HG02885 (cell line): ENCODE measurements around the gene WDFY4.

Experiments
- ATAC-seq: cut with Tn5 transposase; IDR thresholded peaks from one replicate; pipeline ENCODE4 v1.9.1; 2021; ENCODE audit warnings: mild to moderate bottlenecking; ENCODE audit not compliant: unreplicated experiment, poor library complexity

The WDFY4 gene

GRCh38 chr10:48653944-48654698, 30.6 kb upstream of the WDFY4 start:
- no peak for ATAC-seq

GRCh38 chr10:48655411-48656240, 29.0 kb upstream of the WDFY4 start:
- ATAC-seq = peak; percentile 1

DNA sequence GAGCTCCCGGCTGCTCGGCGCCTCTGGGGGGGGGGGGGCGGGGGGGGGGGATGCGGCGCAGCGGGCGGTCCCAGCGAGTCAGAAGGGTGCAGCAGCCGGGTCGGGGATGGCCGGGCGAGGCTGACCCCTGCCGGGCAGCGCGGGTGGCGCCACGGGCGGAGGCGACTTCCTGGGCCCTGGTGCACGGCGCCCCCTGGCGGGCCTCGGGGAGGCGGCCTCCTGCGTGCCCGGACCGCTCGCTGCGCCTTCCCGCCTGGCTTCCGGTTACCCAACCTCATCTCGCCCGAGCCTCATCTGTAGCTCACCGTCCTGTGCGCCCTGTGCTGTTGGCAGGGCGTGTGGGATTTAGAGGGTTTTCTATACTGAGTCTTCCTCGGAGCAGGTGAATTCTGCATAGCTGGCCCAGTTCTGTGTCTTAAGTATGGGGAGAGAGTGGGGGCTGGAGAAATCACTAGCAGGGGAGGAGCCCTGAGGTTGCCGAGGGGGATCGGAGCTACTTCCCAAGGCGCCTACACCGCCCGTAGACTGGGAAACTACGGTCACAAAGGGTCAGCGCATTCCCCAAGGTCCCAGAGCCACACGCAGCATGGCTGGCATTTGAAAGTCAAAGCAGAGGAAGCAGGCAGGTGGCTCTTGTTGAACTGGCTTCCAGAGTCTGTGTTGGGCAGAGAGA, 28.3 kb upstream of the WDFY4 start:
- peak; percentile 92 for ATAC-seq

DNA sequence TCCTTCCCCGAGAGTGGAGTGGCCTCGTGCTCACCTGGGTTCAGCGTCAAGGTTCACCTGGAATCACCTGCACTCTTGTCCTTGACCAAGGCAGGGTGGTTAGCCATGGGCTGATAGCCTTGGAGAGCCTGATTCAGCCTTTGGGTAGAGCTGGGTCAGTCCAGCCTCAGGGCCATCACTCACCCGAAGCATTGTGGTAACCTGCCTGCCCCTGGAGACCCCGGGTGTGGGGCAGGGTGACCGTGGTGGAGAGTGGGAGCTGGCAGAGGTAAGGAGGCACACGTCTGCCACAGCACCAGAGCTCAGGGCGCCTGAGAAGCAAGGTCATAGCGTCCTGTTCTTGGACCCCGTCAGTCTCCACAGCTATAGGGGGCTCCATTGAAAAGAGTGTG, 27.8 kb upstream of the WDFY4 start:
- no peak for ATAC-seq

DNA sequence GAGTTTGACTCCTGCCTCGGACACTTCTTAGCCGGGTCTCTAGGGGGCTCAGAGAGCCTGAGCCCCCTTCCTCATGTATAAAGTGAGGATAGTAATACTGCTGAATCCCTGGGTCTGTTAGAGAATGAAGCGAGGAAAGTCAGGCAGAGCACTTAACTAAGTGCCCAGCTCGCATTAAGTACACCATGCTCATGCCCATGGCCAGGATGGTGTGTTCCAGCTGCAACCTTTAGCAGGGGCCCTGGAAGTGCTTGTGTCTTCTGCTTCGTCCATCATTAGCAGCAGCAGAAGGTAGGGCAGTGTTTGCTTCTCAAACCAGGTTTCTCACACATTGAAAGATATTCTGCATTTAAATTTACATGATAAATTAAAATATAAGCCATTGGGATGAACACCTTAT, 27.3 kb upstream of the WDFY4 start:
- no peak for ATAC-seq

- no peak for ATAC-seq
Observed at GRCh38 chr10:48658243-48658974, 26.3 kb upstream of the WDFY4 start.

GRCh38 chr10:48658975-48659269, 25.8 kb upstream of the WDFY4 start:
- no peak for ATAC-seq

DNA sequence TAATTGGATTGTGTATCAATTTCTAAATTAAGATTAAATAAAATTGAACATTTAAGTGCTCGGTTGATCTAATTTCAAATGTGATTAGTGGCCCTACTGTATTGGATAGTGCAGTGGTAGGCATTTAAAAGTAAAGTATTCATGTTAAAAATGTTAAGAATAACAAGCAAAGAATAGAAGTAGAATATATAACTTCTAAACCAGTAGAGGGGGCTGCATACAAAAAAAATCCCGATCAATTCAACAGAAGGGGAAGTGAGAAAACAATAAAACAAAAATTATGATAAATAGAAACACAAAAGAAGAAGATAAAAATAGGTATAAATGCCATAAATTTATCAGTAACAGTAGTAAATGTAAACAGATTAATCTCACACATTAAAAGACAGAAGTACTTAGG, 24.9 kb upstream of the WDFY4 start:
- ATAC-seq = no peak

DNA sequence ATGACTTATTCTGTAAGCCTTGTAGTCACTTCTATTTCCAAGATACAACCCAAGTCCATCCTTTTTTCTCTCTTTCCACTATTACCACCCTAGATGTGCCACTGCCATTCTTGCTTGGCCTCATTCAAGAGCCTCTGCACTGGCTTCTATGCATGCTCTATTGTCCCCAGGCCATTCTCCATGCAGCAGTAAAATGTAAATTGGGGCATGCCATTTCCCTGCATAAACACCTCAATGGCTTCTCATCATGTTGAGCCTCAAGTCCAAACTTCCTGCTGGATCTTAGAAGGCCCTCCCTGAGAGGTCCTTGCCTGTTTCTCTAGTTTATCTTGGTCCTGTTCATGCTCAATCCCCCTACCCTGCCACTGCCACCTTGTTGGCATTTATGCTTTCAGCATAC, 23.2 kb upstream of the WDFY4 start:
- ATAC-seq = no peak

DNA sequence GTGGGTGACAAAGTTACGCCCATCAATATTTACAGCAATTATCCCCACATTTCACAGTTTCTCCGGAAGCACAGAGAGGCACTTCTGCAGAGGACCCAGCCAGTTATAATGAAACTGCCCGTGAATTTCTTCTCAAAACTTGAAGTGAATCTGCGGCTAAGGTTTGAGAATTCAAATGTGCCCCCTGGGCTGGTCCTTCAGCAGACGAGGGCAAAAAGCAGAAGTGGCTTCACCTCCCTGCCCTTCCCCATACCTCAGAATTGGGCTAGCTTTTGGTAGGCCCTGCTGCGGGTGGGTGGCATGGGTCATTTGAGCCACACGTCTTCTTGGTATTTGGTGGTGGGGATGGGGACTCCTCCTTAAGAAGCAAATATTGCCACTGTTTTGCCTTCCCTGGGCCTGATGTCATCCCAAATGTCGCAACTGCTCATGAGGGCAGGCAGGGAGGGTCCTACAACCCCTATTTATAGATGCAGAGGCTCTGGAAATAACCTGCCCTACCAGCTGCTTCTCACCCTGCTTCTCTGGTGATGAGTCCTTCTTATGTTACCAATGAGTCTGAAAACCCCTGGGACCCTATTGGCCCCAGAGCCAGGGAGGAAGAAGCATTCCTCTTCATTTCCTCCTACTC, 16.6 kb upstream of the WDFY4 start:
- peak; percentile 33 for ATAC-seq

- ATAC-seq = peak; percentile 73
Observed at GRCh38 chr10:48670978-48671913, 13.4 kb upstream of the WDFY4 start.

- peak; percentile 51 for ATAC-seq
Observed at GRCh38 chr10:48671914-48672595, 12.6 kb upstream of the WDFY4 start.

DNA sequence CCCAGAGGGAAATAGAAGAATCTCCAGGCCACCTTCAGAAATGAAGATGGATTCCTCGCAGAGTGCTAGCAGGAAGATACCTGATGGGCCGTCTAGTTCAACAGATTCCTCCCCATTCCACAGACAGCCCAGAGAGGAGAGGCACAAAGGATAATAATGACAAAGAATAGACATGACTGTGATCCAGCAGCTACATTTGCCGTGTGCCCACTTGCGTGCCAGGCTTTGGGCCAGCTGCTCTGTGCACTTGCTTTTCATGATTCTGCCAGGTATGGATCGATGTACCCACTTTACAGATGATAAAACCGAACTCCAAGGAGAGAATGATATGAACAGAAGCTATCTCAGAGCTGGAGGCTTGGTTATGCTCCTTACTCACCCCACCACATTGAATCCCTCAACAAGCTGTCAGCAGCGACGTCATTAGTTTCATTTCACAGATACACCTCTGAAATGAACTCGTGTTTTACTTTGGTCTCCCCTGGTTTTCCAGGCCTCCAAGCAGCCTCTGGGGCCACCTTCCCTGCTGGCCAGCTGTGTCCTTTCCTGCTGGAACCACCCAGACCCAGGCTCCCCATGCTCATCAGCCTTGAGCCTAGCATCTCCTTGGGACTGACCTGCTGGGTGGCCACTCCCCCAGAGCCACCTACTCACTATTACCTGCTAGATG, 11.9 kb upstream of the WDFY4 start:
- ATAC-seq = peak; percentile 29

DNA sequence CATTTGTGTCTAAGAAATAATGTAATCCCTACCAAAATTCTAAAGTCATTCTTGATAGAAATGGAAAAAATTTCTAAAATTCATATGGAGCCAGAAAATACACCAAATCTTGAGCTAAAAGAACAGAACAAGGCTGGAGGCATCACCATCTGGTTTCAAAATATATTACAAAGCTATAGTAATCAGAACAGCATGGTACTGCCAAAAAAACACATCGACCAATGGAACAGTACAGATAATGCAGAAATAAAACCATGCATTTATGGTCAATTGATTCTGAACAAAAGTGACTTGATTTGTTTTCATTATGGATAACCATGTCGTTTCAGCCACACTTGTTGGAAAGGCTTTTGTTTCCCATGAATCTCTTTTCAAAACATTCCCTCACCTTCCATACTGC, 7.0 kb upstream of the WDFY4 start:
- no peak for ATAC-seq

DNA sequence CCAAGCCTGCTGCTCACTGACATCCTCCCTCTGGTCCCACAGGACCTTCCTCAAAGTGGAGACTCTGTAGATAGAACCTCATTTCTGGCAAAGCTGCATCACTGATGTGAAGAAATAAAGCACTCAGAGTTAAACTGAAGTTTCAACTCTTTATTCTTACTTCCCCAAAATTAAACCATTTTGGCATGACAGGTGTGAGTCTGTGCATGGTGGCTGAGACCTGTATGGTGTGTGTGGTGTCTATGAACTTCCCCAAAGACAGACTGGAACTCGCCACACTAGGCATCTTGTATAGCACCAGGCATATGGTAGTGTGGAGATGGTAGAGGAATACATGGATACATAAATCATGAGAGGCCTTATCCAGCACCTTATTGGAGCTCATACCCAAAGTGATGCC, 6.6 kb upstream of the WDFY4 start:
- ATAC-seq = peak; percentile 72

- ATAC-seq = no peak
Observed at GRCh38 chr10:48681740-48682139, 2.9 kb upstream of the WDFY4 start.

DNA sequence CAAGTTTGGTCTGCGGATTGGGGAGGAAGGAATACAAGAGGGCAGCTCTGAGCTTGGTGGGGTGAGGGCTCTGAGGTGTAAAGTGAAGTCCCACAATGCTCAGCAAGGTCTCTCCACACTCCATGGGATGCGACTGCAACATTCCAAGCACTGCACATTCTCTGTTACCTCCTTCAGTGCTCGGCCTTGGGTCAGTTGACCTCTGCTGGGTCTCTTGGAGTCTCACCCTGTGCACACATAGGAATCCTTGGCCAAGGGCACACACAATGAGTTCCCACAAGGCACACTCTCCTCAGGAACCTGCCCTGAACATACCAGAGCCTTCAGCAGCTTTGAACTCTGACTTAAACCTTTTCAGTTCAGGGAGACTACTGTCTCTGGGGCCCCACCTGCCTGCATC, 2.4 kb upstream of the WDFY4 start:
- ATAC-seq = no peak

- ATAC-seq = no peak
Observed at GRCh38 chr10:48683424-48683823, 1.2 kb upstream of the WDFY4 start.
